Liver (tissue), 9 donors: ENCODE measurements around the gene ULBP2. TPM values are rescaled to one million over a fixed set of nuclear protein-coding genes. Genes with fewer than 3 reads are reported as not detected.

ENCODE experiments used
- DNase-seq: peaks from one replicate; pipeline ENCODE4 v3.0.0-alpha.2; 2017; ENCODE audit warnings: low spot score
- H3K27ac ChIP-seq, 2 donors: one replicate each; pipeline ENCODE4 v1.7.0; 2013; ENCODE audit warnings: inconsistent platforms in 2 of 2, low read length in 2 of 2, control low read depth in 1 of 2, low read depth in 1 of 2, mild to moderate bottlenecking in 1 of 2
- H3K27me3 ChIP-seq, 4 donors: one replicate each; pipeline versions ENCODE4 v1.6.1 to v1.7.0; 2013; ENCODE audit warnings: low read length in 3 of 4, inconsistent platforms in 1 of 4, mild to moderate bottlenecking in 1 of 4, moderate library complexity in 1 of 4; ENCODE audit not compliant: control insufficient read depth in 4 of 4, insufficient read depth in 4 of 4
- H3K36me3 ChIP-seq, 4 donors: one replicate each; pipeline versions ENCODE4 v1.6.1 to v1.7.0; 2013; ENCODE audit warnings: low read length in 3 of 4, mild to moderate bottlenecking in 3 of 4, low read depth in 1 of 4, moderate library complexity in 1 of 4; ENCODE audit not compliant: control insufficient read depth in 4 of 4, insufficient read depth in 3 of 4
- H3K4me1 ChIP-seq, 4 donors: one replicate each; pipeline versions ENCODE4 v1.6.1 to v1.7.0; 2013; ENCODE audit warnings: low read length in 3 of 4, mild to moderate bottlenecking in 3 of 4, moderate library complexity in 1 of 4; ENCODE audit not compliant: control insufficient read depth in 4 of 4, insufficient read depth in 4 of 4
- H3K4me3 ChIP-seq, 3 donors: one replicate each; pipeline versions ENCODE4 v1.6.1 to v1.7.0; 2013; ENCODE audit warnings: low read length in 3 of 3, control low read depth in 1 of 3, low read depth in 1 of 3, mild to moderate bottlenecking in 1 of 3
- H3K9ac ChIP-seq, 2 donors: one replicate each; pipeline ENCODE4 v1.7.0; 2013; ENCODE audit warnings: low read length in 2 of 2, mild to moderate bottlenecking in 2 of 2, moderate library complexity in 2 of 2, control low read depth in 1 of 2, low read depth in 1 of 2
- H3K9me3 ChIP-seq, 4 donors: one replicate each; pipeline versions ENCODE4 v1.6.1 to v1.7.0; 2013; ENCODE audit warnings: low read length in 3 of 4; ENCODE audit not compliant: control insufficient read depth in 4 of 4
- FOXA1 ChIP-seq: IDR thresholded peaks from 2 replicates; pipeline ENCODE4 v1.6.1; 2016; ENCODE audit warnings: antibody characterized with exemption
- FOXA2 ChIP-seq: IDR thresholded peaks from 2 replicates; pipeline ENCODE4 v1.6.1; 2016; ENCODE audit warnings: antibody characterized with exemption
- GABPA ChIP-seq, 2 donors: IDR thresholded peaks in 1 of 2; conservative IDR thresholded peaks in 1 of 2; 2 replicates each; pipeline ENCODE4 v1.6.1; 2016; ENCODE audit warnings: antibody characterized with exemption in 2 of 2, mild to moderate bottlenecking in 1 of 2, moderate library complexity in 1 of 2
- HNF4A ChIP-seq, 2 donors: conservative IDR thresholded peaks; 2 replicates each; pipeline ENCODE4 v1.6.1; 2016; ENCODE audit warnings: antibody characterized with exemption in 2 of 2, mild to moderate bottlenecking in 2 of 2
- HNF4G ChIP-seq: IDR thresholded peaks from 2 replicates; pipeline ENCODE4 v1.6.1; 2016; ENCODE audit warnings: antibody characterized with exemption
- JUND ChIP-seq, 2 donors: IDR thresholded peaks; 2 replicates each; pipeline ENCODE4 v1.6.1; 2016; ENCODE audit warnings: antibody characterized with exemption in 2 of 2
- NR2F2 ChIP-seq: IDR thresholded peaks from 2 replicates; pipeline ENCODE4 v1.6.1; 2016; ENCODE audit warnings: antibody characterized with exemption
- RAD21 ChIP-seq, 2 donors: IDR thresholded peaks; 2 replicates each; pipeline ENCODE4 v1.6.1; 2016; ENCODE audit warnings: antibody characterized with exemption in 2 of 2, mild to moderate bottlenecking in 2 of 2
- RXRA ChIP-seq, 2 donors: IDR thresholded peaks; 2 replicates each; pipeline ENCODE4 v1.6.1; 2017 to 2018; ENCODE audit warnings: antibody characterized with exemption in 2 of 2, mild to moderate bottlenecking in 1 of 2
- TAF1 ChIP-seq: conservative IDR thresholded peaks from 2 replicates; pipeline ENCODE4 v1.6.1; 2016; ENCODE audit warnings: antibody characterized with exemption, mild to moderate bottlenecking
- WGBS: extraction: QIAGEN DNeasy Blood & Tissue Kit; methylation state at CpG from one replicate; pipeline ENCODE4 v1.1.7; 2013; 5-methylcytosine and 5-hydroxymethylcytosine counted together
- polyA plus RNA-seq, 2 donors: library from polyadenylated mRNA; stranded (reverse) in 1 of 2; unstranded in 1 of 2; fragments of 200-250 nt in 1 of 2; fragments of >200 nt in 1 of 2; fragmentation: Nextera tagmentation in 1 of 2; extraction: Ambion mirVana in 1 of 2; gene quantifications; one replicate each; pipeline versions ENCODE4 v1.2.1 to v1.2.3, GENCODE V29; 2013 to 2015
- total RNA-seq, 2 donors: library from RNA; depleted of rRNA; stranded (reverse); fragments of >200 nt; gene quantifications; one replicate each; pipeline ENCODE4 v1.2.3, GENCODE V29; 2014
- TF ChIP-seq, protein P1 (sequence below): fragments of 150-350 bp; IDR thresholded peaks from 2 replicates; pipeline ENCODE4 v1.5.1; 2017; ENCODE audit warnings: improper control_type of control experiment, low read depth, low read length; ENCODE audit not compliant: missing input control
- TF ChIP-seq, protein P2 (sequence below): IDR thresholded peaks from 2 replicates; pipeline ENCODE4 v1.6.1; 2016; ENCODE audit warnings: antibody characterized with exemption, mild to moderate bottlenecking
- TF ChIP-seq, protein P3 (sequence below): IDR thresholded peaks from 2 replicates; pipeline ENCODE4 v1.6.1; 2016; ENCODE audit warnings: antibody characterized with exemption
- donor health status: healthy.
- donor health status: healthy.
- donor health status: healthy.
- donor health status: healthy.
- donor health status: healthy.

ULBP2 gene
- total and polyA plus RNA-seq, 4 donors: 0.14 to 0.27 (median 0.20) TPM

DNA sequence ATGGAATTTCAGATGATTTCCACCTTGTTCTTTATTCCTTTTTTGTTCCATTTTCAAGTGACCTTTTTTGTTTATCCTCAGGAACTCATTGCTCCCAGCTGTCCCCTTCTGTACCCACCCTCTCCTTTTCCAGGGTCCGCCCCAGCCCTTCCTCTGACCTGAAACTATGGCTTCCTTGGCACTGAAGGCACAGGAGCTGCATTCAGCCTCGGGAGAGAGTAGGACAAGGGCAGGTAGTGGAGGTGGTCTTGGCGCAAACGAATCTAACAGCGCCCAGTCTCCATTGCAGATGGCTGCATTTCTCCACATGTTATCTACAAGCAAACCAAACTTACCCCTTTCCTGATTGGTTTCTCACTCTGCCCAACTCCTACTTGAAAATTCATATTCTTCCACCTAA lies 8.8 kb upstream of the ULBP2 start:
- Histone ChIP-seq H3K9ac (no peak overlapping the region), H3K9me3 (no peaks in the 10 kb centered on the region), H3K4me3 (no peak overlapping the region), H3K4me1 (no peaks in the 10 kb centered on the region), H3K36me3 (no peaks in the 10 kb centered on the region), H3K27me3 (peaks cover 0 to 24% (median 8%) of the 10 kb centered on the region in 4 donors), H3K27ac (no peak overlapping the region)
- TF ChIP-seq TAF1 (no peak), RXRA (IDR thresholded peaks at IDR 0.05) (no peak), JUND (IDR thresholded peaks at IDR 0.05) (no peak), RAD21 (IDR thresholded peaks at IDR 0.05) (no peak), HNF4A (conservative IDR thresholded peaks at IDR 0.05) (no peak), NR2F2 (no peak), FOXA2 (no peak), HNF4G (no peak), GABPA (IDR thresholded peaks at IDR 0.05 in 1 of 2, conservative IDR thresholded peaks at IDR 0.05 in 1 of 2) (no peak)
- TF ChIP-seq, protein P1, sequence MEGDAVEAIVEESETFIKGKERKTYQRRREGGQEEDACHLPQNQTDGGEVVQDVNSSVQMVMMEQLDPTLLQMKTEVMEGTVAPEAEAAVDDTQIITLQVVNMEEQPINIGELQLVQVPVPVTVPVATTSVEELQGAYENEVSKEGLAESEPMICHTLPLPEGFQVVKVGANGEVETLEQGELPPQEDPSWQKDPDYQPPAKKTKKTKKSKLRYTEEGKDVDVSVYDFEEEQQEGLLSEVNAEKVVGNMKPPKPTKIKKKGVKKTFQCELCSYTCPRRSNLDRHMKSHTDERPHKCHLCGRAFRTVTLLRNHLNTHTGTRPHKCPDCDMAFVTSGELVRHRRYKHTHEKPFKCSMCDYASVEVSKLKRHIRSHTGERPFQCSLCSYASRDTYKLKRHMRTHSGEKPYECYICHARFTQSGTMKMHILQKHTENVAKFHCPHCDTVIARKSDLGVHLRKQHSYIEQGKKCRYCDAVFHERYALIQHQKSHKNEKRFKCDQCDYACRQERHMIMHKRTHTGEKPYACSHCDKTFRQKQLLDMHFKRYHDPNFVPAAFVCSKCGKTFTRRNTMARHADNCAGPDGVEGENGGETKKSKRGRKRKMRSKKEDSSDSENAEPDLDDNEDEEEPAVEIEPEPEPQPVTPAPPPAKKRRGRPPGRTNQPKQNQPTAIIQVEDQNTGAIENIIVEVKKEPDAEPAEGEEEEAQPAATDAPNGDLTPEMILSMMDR: no peak
- WGBS: 53% methylated on average over 5 of the region's 5 CpGs
- no peak for DNase-seq

DNA sequence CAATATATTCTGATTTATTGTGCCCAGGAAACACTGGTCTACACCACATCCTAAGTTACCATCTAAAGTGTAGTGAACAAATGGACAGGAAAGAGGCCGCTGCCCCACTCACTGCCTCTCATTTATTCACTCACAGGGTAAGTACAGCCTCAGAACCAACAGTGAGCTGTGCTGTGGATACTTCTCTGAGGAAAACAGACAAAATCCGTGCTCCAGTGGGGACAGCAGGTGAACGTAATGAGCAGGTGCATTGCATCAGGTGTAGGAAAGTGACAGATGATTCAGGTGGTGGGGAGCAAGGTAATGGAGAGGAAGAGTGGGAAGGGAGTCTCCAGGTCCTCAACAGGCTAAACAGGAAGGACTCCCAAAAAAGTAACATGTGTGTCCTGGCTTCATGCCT lies 8.4 kb upstream of the ULBP2 start:
- peaks cover 3 to 4% (median 3%) of the 10 kb centered on the region in 4 donors for H3K4me1 ChIP-seq
- TF ChIP-seq, protein P2, sequence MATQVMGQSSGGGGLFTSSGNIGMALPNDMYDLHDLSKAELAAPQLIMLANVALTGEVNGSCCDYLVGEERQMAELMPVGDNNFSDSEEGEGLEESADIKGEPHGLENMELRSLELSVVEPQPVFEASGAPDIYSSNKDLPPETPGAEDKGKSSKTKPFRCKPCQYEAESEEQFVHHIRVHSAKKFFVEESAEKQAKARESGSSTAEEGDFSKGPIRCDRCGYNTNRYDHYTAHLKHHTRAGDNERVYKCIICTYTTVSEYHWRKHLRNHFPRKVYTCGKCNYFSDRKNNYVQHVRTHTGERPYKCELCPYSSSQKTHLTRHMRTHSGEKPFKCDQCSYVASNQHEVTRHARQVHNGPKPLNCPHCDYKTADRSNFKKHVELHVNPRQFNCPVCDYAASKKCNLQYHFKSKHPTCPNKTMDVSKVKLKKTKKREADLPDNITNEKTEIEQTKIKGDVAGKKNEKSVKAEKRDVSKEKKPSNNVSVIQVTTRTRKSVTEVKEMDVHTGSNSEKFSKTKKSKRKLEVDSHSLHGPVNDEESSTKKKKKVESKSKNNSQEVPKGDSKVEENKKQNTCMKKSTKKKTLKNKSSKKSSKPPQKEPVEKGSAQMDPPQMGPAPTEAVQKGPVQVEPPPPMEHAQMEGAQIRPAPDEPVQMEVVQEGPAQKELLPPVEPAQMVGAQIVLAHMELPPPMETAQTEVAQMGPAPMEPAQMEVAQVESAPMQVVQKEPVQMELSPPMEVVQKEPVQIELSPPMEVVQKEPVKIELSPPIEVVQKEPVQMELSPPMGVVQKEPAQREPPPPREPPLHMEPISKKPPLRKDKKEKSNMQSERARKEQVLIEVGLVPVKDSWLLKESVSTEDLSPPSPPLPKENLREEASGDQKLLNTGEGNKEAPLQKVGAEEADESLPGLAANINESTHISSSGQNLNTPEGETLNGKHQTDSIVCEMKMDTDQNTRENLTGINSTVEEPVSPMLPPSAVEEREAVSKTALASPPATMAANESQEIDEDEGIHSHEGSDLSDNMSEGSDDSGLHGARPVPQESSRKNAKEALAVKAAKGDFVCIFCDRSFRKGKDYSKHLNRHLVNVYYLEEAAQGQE: no peak
- no peak overlapping the region for H3K9ac ChIP-seq
- no peaks in the 10 kb centered on the region for H3K36me3 ChIP-seq
- peaks cover 0 to 24% (median 8%) of the 10 kb centered on the region in 4 donors for H3K27me3 ChIP-seq
- H3K27ac ChIP-seq: no peak overlapping the region
- H3K4me3 ChIP-seq: no peak overlapping the region
- WGBS: 33% methylated on average over 3 of the region's 3 CpGs
- no peak for DNase-seq
- H3K9me3 ChIP-seq: no peaks in the 10 kb centered on the region

DNA sequence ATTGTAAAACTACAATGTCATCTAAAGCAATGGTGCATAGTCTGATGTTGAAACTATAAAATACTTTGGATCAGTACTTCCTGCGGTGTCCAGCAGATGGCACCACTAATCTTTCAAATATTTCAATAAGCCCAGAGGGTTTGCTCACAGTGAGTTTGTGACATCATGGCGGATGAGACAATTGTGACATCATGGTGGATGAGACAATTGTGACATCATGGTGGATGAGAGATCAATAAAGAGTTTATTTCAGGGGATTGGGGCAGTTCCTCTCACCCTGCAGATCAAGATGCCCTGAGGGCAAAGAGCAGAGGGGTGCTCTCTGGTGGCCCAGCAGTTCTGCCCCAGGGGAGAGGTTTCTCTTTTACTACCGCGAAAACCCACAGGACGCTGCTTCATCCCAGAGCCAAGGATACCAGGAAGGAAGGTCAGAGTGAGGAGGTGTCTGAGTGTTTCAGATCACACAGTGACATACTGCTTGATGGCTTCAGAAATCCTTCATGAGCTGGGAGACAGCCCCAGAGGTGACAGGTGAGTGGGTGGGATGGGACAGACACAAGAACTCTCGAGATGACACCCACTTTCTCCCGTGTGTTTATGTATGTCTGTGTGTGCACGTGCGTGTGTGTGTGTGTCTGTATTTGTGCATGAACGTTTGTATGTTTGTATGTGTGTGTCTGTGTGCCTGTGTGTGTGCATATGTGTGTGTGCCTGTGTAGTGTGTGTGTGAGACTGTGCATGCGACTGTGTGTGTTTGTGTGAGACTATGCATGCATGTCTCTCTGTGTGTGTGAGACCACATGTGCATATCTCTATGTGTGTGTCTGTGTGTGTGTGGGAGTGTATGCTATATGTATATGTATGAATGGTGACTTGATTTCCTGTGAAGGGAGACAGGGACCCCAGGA lies 7.3 kb upstream of the ULBP2 start:
- Histone ChIP-seq H3K4me3 (no peak overlapping the region), H3K9ac (no peak overlapping the region), H3K36me3 (no peaks in the 10 kb centered on the region), H3K4me1 (peaks cover 3 to 13% (median 9%) of the 10 kb centered on the region in 4 donors), H3K9me3 (no peaks in the 10 kb centered on the region), H3K27ac (no peak overlapping the region), H3K27me3 (peaks cover 0 to 24% (median 9%) of the 10 kb centered on the region in 4 donors)
- DNase-seq: peak; percentile 64
- 33% methylated on average over 11 of the region's 11 CpGs for WGBS
- TF ChIP-seq RAD21 (IDR thresholded peaks at IDR 0.05) (peak; percentile 94 to 96), GABPA (IDR thresholded peaks at IDR 0.05 in 1 of 2, conservative IDR thresholded peaks at IDR 0.05 in 1 of 2) (no peak), RXRA (IDR thresholded peaks at IDR 0.05) (no peak), FOXA1 (no peak), HNF4A (conservative IDR thresholded peaks at IDR 0.05) (peak; percentile 27 to 58), JUND (IDR thresholded peaks at IDR 0.05) (peak; percentile 76 to 92)
- TF ChIP-seq, protein P3, sequence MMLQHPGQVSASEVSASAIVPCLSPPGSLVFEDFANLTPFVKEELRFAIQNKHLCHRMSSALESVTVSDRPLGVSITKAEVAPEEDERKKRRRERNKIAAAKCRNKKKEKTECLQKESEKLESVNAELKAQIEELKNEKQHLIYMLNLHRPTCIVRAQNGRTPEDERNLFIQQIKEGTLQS: peak; percentile 14
- TF ChIP-seq, protein P1: peak; percentile 94
